ENCODE data around the gene HOXC13.

The HOXC13 gene

GRCh38 chr12:53953831-53954693 is 15.4 kb downstream of the HOXC13 start:
- no peak for DNase-seq (ENCODE audit: low read depth in 1 of 2, low spot score in 1 of 2)

- DNase-seq (ENCODE audit: low read depth in 1 of 2, low spot score in 1 of 2), result no peak
Observed at GRCh38 chr12:53954694-53955035, 16.0 kb downstream of the HOXC13 start, which contains the start of gene HOXC12. Gene HOXC12, plus strand, starts transcription at chr12:53954903. Its CDS starts 27 bp downstream, at chr12:53954930.

- DNase-seq (ENCODE audit: low read depth in 1 of 2, low spot score in 1 of 2), result no peak
Observed at GRCh38 chr12:53955036-53955775, 16.6 kb downstream of the HOXC13 start.

- DNase-seq (ENCODE audit: low read depth in 1 of 2, low spot score in 1 of 2), result no peak
Observed at GRCh38 chr12:53955776-53956250, 17.2 kb downstream of the HOXC13 start.

- no peak for DNase-seq (ENCODE audit: low read depth in 1 of 2, low spot score in 1 of 2)
Observed at GRCh38 chr12:53956251-53956887, 17.7 kb downstream of the HOXC13 start.

- DNase-seq (ENCODE audit: low read depth in 1 of 2, low spot score in 1 of 2), result no peak
Observed at GRCh38 chr12:53956914-53957536, 18.4 kb downstream of the HOXC13 start.

GRCh38 chr12:53958128-53958527 is 19.5 kb downstream of the HOXC13 start:
- no peak for DNase-seq (ENCODE audit: low read depth in 1 of 2, low spot score in 1 of 2)

- DNase-seq (ENCODE audit: low read depth in 1 of 2, low spot score in 1 of 2), result no peak
Observed at GRCh38 chr12:53959314-53959713, 20.7 kb downstream of the HOXC13 start.

- no peak for DNase-seq (ENCODE audit: low read depth in 1 of 2, low spot score in 1 of 2)
Observed at GRCh38 chr12:53960187-53961024, 21.8 kb downstream of the HOXC13 start.

- DNase-seq (ENCODE audit: low read depth in 1 of 2, low spot score in 1 of 2), result no peak
Observed at GRCh38 chr12:53961025-53961761, 22.6 kb downstream of the HOXC13 start.

- no peak for DNase-seq (ENCODE audit: low read depth in 1 of 2, low spot score in 1 of 2)
Observed at GRCh38 chr12:53963005-53963404, 24.4 kb downstream of the HOXC13 start.

- DNase-seq (ENCODE audit: low read depth in 1 of 2, low spot score in 1 of 2), result no peak
Observed at GRCh38 chr12:53963434-53964314, 25.0 kb downstream of the HOXC13 start.

GRCh38 chr12:53964315-53964713 is 25.7 kb downstream of the HOXC13 start:
- no peak for DNase-seq (ENCODE audit: low read depth in 1 of 2, low spot score in 1 of 2)

- DNase-seq (ENCODE audit: low read depth in 1 of 2, low spot score in 1 of 2), result no peak
Observed at GRCh38 chr12:53965281-53966084, 26.9 kb downstream of the HOXC13 start.

- DNase-seq (ENCODE audit: low read depth in 1 of 2, low spot score in 1 of 2), result no peak
Observed at GRCh38 chr12:53966085-53966384, 27.4 kb downstream of the HOXC13 start.

GRCh38 chr12:53966385-53967133 is 27.9 kb downstream of the HOXC13 start:
- DNase-seq (ENCODE audit: low read depth in 1 of 2, low spot score in 1 of 2), result no peak

GRCh38 chr12:53967421-53967925 is 28.8 kb downstream of the HOXC13 start:
- DNase-seq (ENCODE audit: low read depth in 1 of 2, low spot score in 1 of 2), result no peak
